GM12878 (cell line): ENCODE data around the gene PAX6. TPM values are rescaled to one million over a fixed set of nuclear protein-coding genes. Genes with fewer than 3 reads are reported as not detected.

Source experiments
- CTCF ChIP-seq, 3 experiments: IDR thresholded peaks in 2 of 3; conservative IDR thresholded peaks in 1 of 3; 2 replicates each; pipeline ENCODE4 v1.5.1; 2011; ENCODE audit warnings: low read depth in 3 of 3, low read length in 3 of 3, mild to moderate bottlenecking in 3 of 3, control low read depth in 2 of 3, moderate library complexity in 2 of 3, inconsistent platforms in 1 of 3, mixed read lengths in 1 of 3; ENCODE audit not compliant: control insufficient read depth in 2 of 3, insufficient read depth in 1 of 3; ENCODE audit errors: extremely low read depth in 1 of 3
- E4F1 ChIP-seq: fragments of 450-650 bp; IDR thresholded peaks from 2 replicates; pipeline ENCODE4 v1.6.1; 2018; ENCODE audit warnings: borderline replicate concordance, mild to moderate bottlenecking; ENCODE audit not compliant: partially characterized antibody
- HDAC2 ChIP-seq: fragments of 200-600 bp; sonication (generic); IDR thresholded peaks from 2 replicates; pipeline ENCODE4 v1.6.1; 2017
- KDM1A ChIP-seq: fragments of 200-600 bp; sonication (generic); IDR thresholded peaks from 2 replicates; pipeline ENCODE4 v1.6.1; 2016; ENCODE audit warnings: borderline replicate concordance
- NR2F1 ChIP-seq: fragments of 450-650 bp; conservative IDR thresholded peaks from 2 replicates; pipeline ENCODE4 v1.6.1; 2017; ENCODE audit warnings: mild to moderate bottlenecking
- POU2F2 ChIP-seq: IDR thresholded peaks from 3 replicates; pipeline ENCODE4 v1.6.1; 2011; ENCODE audit warnings: low read depth, mild to moderate bottlenecking, low read length, borderline replicate concordance
- RAD21 ChIP-seq: IDR thresholded peaks from 2 replicates; pipeline ENCODE4 v1.6.1; 2011; ENCODE audit warnings: mild to moderate bottlenecking, low read depth, low read length, moderate library complexity; ENCODE audit not compliant: insufficient read depth
- RCOR1 ChIP-seq: conservative IDR thresholded peaks from 2 replicates; pipeline ENCODE4 v1.6.1; 2012; ENCODE audit warnings: low read depth, low read length, improper control_type of control experiment
- REST ChIP-seq: IDR thresholded peaks from 2 replicates; pipeline ENCODE4 v1.6.1; 2012; ENCODE audit warnings: mild to moderate bottlenecking, low read depth, low read length
- STAT1 ChIP-seq: fragments of 450-650 bp; conservative IDR thresholded peaks from 2 replicates; pipeline ENCODE4 v1.6.1; 2014; ENCODE audit warnings: antibody characterized with exemption, mild to moderate bottlenecking
- SUPT20H ChIP-seq: IDR thresholded peaks from 2 replicates; pipeline ENCODE4 v1.6.1; 2011; ENCODE audit warnings: low read depth, mild to moderate bottlenecking, low read length, moderate library complexity, borderline replicate concordance; ENCODE audit not compliant: control insufficient read depth
- TCF3 ChIP-seq: IDR thresholded peaks from 2 replicates; pipeline ENCODE4 v1.6.1; 2012; ENCODE audit warnings: low read depth, mild to moderate bottlenecking, low read length, borderline replicate concordance; ENCODE audit not compliant: insufficient read depth
- TCF7 ChIP-seq: IDR thresholded peaks from 2 replicates; pipeline ENCODE4 v1.6.1; 2014; ENCODE audit warnings: antibody characterized with exemption, borderline replicate concordance
- ZNF217 ChIP-seq: fragments of 450-650 bp; IDR thresholded peaks from 2 replicates; pipeline ENCODE4 v1.6.1; 2017; ENCODE audit warnings: antibody characterized with exemption, mild to moderate bottlenecking
- polyA plus RNA-seq, 11 experiments: library from polyadenylated mRNA; depleted of rRNA in 4 of 11; unstranded in 6 of 11; stranded (reverse) in 5 of 11; fragments of >200 nt; fragmentation: Nextera tagmentation in 4 of 11; fragmentation: Illumina TruSeq in 1 of 11; extraction: Ambion mirVana in 4 of 11; extraction: Trizol in 1 of 11; gene quantifications; 1 replicate in 1 of 11; 2 replicates in 10 of 11; pipeline versions ENCODE4 v1.2.1 to v1.2.3, GENCODE V29; 2011 to 2016; ENCODE audit warnings: inconsistent platforms in 2 of 11, missing spikeins in 2 of 11, low read depth in 1 of 11
- total RNA-seq, 4 experiments: library from RNA; depleted of rRNA in 3 of 4; stranded (reverse); fragments of >200 nt in 3 of 4; fragmentation: Illumina TruSeq in 1 of 4; extraction: Trizol in 1 of 4; gene quantifications; 2 replicates each; pipeline versions ENCODE4 v1.2.1 to v1.2.3, GENCODE V29; 2013 to 2021

Gene PAX6
- total and polyA plus RNA-seq, 10 of the 15 experiments (the other 5 are each of a cell fraction or from before 2014, with no cell fraction given), result 0.06 to 0.26 (median 0.10) TPM; not detected in 3

GRCh38 chr11:31810779-31811647, at the start of gene PAX6 (continued):
- TF ChIP-seq SUPT20H, result no peak
- no peak for TF ChIP-seq TCF7
- TF ChIP-seq RCOR1, result no peak
- TF ChIP-seq HDAC2, result no peak
- no peak for TF ChIP-seq STAT1
- no peak for TF ChIP-seq TCF3
- no peak for TF ChIP-seq NR2F1
- no peak for TF ChIP-seq ZNF217
- no peak for TF ChIP-seq CTCF (IDR thresholded peaks at IDR 0.05 in 2 of 3, conservative IDR thresholded peaks at IDR 0.05 in 1 of 3; ENCODE audit: control insufficient read depth in 2 of 3, extremely low read depth in 1 of 3, insufficient read depth in 1 of 3, low read depth in 3 of 3, low read length in 3 of 3)
- no peak for TF ChIP-seq RAD21
- TF ChIP-seq POU2F2, result peak; percentile 97
- no peak for TF ChIP-seq KDM1A
- no peak for TF ChIP-seq REST
- no peak for TF ChIP-seq E4F1
